Nephron progenitor cell (in vitro differentiated cells): ENCODE data around the gene ST6GALNAC3.

Experiments
- DNase-seq: peaks from one replicate; pipeline ENCODE4 v3.0.0; 2021
- H3K27ac Mint-ChIP-seq: 2 replicates; pipeline ENCODE4 v1.8.0; 2021; ENCODE audit warnings: mild to moderate bottlenecking, moderate library complexity, mixed read lengths
- H3K27me3 Mint-ChIP-seq: 2 replicates; pipeline ENCODE4 v1.8.0; 2021; ENCODE audit warnings: mild to moderate bottlenecking, low read depth, mixed read lengths; ENCODE audit not compliant: poor library complexity
- H3K36me3 Mint-ChIP-seq: 2 replicates; pipeline ENCODE4 v1.8.0; 2021; ENCODE audit warnings: low read depth, mixed read lengths
- H3K4me1 Mint-ChIP-seq: 2 replicates; pipeline ENCODE4 v1.8.0; 2021; ENCODE audit warnings: mixed read lengths
- H3K4me3 Mint-ChIP-seq: 2 replicates; pipeline ENCODE4 v1.8.0; 2021; ENCODE audit warnings: mild to moderate bottlenecking, moderate library complexity, mixed read lengths
- H3K9me3 Mint-ChIP-seq: 2 replicates; pipeline ENCODE4 v1.8.0; 2021; ENCODE audit warnings: mild to moderate bottlenecking, moderate library complexity, mixed read lengths
- TF ChIP-seq, protein P1 (sequence below): fragments of 200-600 bp; sonication (generic); IDR thresholded peaks from 2 replicates; pipeline ENCODE4 v1.5.0; 2021; ENCODE audit warnings: antibody characterized with exemption

Gene ST6GALNAC3

DNA sequence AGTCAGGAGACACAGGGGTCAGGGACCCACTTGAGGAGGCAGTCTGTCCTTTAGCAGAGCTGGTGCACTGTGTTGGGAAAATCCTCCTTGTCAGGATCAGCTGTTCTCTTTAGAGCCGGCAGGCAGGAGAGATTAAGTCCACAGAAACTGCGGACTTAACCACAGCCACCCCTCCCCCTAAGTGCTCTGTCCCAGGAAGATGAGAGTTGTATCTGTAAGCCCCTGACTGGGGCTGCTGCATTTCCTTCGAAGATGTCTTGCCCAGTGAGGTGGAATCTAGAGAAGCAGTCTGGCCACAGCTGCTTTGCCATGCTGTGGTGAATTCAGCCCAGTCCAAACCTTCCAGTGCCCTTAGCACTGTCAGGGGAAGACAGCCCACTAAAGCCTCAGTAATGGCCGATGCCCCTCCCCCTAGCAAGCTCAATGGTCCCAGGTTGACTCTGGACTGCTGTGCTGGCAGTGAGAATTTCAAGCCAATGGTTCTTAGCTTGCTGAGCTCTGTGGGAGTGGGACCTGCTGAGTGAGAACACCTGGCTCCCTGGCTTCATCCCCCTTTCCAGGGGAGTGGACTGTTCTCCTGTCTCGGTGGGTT lies 172.8 kb downstream of the ST6GALNAC3 start:
- peak; percentile 7 for DNase-seq
- no peak overlapping the region for H3K4me3 Mint-ChIP-seq
- peaks cover 36% of the 10 kb centered on the region for H3K36me3 Mint-ChIP-seq

GRCh38 chr1:76250271-76250670 lies 175.7 kb downstream of the ST6GALNAC3 start:
- H3K36me3 Mint-ChIP-seq: peaks cover 7% of the 10 kb centered on the region
- no peak overlapping the region for H3K27ac Mint-ChIP-seq
- no peak for DNase-seq
- no peak overlapping the region for H3K4me3 Mint-ChIP-seq
- peaks cover 10% of the 10 kb centered on the region for H3K9me3 Mint-ChIP-seq
- TF ChIP-seq, protein P1, sequence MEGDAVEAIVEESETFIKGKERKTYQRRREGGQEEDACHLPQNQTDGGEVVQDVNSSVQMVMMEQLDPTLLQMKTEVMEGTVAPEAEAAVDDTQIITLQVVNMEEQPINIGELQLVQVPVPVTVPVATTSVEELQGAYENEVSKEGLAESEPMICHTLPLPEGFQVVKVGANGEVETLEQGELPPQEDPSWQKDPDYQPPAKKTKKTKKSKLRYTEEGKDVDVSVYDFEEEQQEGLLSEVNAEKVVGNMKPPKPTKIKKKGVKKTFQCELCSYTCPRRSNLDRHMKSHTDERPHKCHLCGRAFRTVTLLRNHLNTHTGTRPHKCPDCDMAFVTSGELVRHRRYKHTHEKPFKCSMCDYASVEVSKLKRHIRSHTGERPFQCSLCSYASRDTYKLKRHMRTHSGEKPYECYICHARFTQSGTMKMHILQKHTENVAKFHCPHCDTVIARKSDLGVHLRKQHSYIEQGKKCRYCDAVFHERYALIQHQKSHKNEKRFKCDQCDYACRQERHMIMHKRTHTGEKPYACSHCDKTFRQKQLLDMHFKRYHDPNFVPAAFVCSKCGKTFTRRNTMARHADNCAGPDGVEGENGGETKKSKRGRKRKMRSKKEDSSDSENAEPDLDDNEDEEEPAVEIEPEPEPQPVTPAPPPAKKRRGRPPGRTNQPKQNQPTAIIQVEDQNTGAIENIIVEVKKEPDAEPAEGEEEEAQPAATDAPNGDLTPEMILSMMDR: no peak
- H3K27me3 Mint-ChIP-seq: peaks cover 3% of the 10 kb centered on the region
- peaks cover 46% of the 10 kb centered on the region for H3K4me1 Mint-ChIP-seq

More for the DNA sequence above, 172.8 kb downstream of the ST6GALNAC3 start:
- peaks cover 3% of the 10 kb centered on the region for H3K27me3 Mint-ChIP-seq
- peaks cover 38% of the 10 kb centered on the region for H3K4me1 Mint-ChIP-seq
- H3K27ac Mint-ChIP-seq: no peak overlapping the region
- TF ChIP-seq, protein P1: no peak
- H3K9me3 Mint-ChIP-seq: peaks cover 38% of the 10 kb centered on the region

GRCh38 chr1:76252431-76252830 lies 177.9 kb downstream of the ST6GALNAC3 start:
- H3K9me3 Mint-ChIP-seq: no peaks in the 10 kb centered on the region
- no peak for DNase-seq
- H3K27me3 Mint-ChIP-seq: peaks cover 3% of the 10 kb centered on the region
- H3K36me3 Mint-ChIP-seq: no peaks in the 10 kb centered on the region
- H3K4me1 Mint-ChIP-seq: peaks cover 41% of the 10 kb centered on the region
- TF ChIP-seq, protein P1: no peak
- no peak overlapping the region for H3K27ac Mint-ChIP-seq
- no peak overlapping the region for H3K4me3 Mint-ChIP-seq

GRCh38 chr1:76254104-76255030 lies 179.8 kb downstream of the ST6GALNAC3 start:
- Mint-ChIP-seq H3K4me3 (no peak overlapping the region), H3K36me3 (no peaks in the 10 kb centered on the region), H3K9me3 (no peaks in the 10 kb centered on the region), H3K27ac (no peak overlapping the region), H3K27me3 (peaks cover 3% of the 10 kb centered on the region), H3K4me1 (peaks cover 32% of the 10 kb centered on the region)
- no peak for DNase-seq
- TF ChIP-seq, protein P1: no peak

DNA sequence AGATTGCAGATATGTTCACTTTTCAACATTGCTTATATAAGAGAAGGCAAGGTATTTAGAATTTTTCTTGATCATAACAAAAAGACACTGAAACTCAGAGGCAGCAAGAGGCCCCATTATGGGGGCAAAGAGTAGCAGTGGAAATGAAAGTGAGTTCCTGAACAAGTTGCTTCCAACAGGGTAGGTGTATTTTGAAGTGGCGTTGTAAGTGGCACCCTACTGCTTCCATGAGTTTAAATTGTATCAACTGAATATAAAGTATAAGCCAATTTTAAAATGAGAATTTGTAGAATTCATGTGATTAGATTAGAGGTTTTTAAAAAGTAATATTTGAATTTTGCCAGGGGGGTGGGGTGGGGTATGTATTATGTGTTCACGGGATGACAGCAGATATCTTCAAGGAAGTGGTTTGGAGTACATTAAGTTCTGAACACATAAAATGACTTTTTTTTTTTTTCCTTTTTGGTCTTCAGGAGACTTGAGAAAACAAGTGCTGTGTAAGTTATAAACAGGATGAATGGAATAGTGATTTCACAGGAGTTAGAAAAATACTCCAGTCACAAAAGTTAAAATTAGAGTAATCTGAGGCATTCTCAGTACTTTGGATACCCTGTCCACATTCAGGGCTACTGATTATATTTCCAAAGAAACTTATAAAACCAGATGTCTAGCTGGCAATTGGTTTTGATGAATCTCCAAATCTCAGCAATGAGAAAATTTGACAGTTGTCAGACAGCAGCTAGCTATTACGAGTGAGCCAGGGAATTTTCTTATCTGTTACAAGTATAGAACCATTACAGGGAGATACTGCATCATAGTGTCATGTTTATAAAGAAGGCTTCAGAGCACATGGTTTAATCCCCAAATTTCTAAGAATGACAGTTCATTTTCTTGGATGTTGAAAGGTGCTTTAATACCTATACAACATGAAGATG lies 182.0 kb downstream of the ST6GALNAC3 start:
- H3K27me3 Mint-ChIP-seq: no peaks in the 10 kb centered on the region
- DNase-seq: no peak
- peaks cover 19% of the 10 kb centered on the region for H3K4me1 Mint-ChIP-seq
- no peak overlapping the region for H3K27ac Mint-ChIP-seq
- H3K36me3 Mint-ChIP-seq: no peaks in the 10 kb centered on the region
- H3K4me3 Mint-ChIP-seq: no peak overlapping the region
- H3K9me3 Mint-ChIP-seq: no peaks in the 10 kb centered on the region
- TF ChIP-seq, protein P1: no peak
